ENCODE data around the gene PAOX. TPM values are rescaled to one million over a fixed set of nuclear protein-coding genes. Genes with fewer than 3 reads are reported as not detected.
"Not testable (repeated sequence)": the region's sequence is repeated elsewhere in the genome, so short reads cannot be mapped to it uniquely, and the experiment has no call there.

The PAOX gene
- total RNA-seq, 1 experiment from 2014 or later: 4.1 TPM

- Histone ChIP-seq H3K4me3 (ENCODE audit: insufficient read depth, low read depth, low read length) (no peak overlapping the region), H3K27me3 (ENCODE audit: control insufficient read depth, insufficient read depth, low read length) (no peaks in the 10 kb centered on the region), H3K36me3 (replicated peaks; ENCODE audit: control insufficient read depth, insufficient read depth, low read length) (peaks cover 3% of the 10 kb centered on the region)
- no peak for DNase-seq
Observed at GRCh38 chr10:133412381-133412711, 33.3 kb downstream of the PAOX start.

GRCh38 chr10:133414401-133414800 lies 35.3 kb downstream of the PAOX start:
- not testable (repeated sequence) for H3K27me3 ChIP-seq (ENCODE audit: control insufficient read depth, insufficient read depth, low read length); H3K36me3 ChIP-seq (replicated peaks; ENCODE audit: control insufficient read depth, insufficient read depth, low read length)

GRCh38 chr10:133415752-133416151 lies 36.7 kb downstream of the PAOX start:
- Histone ChIP-seq H3K36me3 (replicated peaks; ENCODE audit: control insufficient read depth, insufficient read depth, low read length) (no peaks in the 10 kb centered on the region; the same call in none of the 2 replicates), H3K27me3 (ENCODE audit: control insufficient read depth, insufficient read depth, low read length) (no peaks in the 10 kb centered on the region), H3K4me3 (ENCODE audit: insufficient read depth, low read depth, low read length) (no peak overlapping the region)
- DNase-seq: peak; percentile 22

More at GRCh38 chr10:133414401-133414800, 35.3 kb downstream of the PAOX start:
- DNase-seq; H3K4me3 ChIP-seq (ENCODE audit: insufficient read depth, low read depth, low read length): not testable (repeated sequence)

- Histone ChIP-seq H3K27me3 (ENCODE audit: control insufficient read depth, insufficient read depth, low read length) (peaks cover 8% of the 10 kb centered on the region), H3K4me3 (ENCODE audit: insufficient read depth, low read depth, low read length) (no peak overlapping the region), H3K36me3 (replicated peaks; ENCODE audit: control insufficient read depth, insufficient read depth, low read length) (no peaks in the 10 kb centered on the region; the same call in none of the 2 replicates)
- DNase-seq: peak; percentile 13
Observed at GRCh38 chr10:133418289-133418993, 39.4 kb downstream of the PAOX start.

GRCh38 chr10:133419211-133419950 lies 40.3 kb downstream of the PAOX start:
- H3K36me3 ChIP-seq (replicated peaks; ENCODE audit: control insufficient read depth, insufficient read depth, low read length): no peaks in the 10 kb centered on the region; the same call in none of the 2 replicates
- H3K4me3 ChIP-seq (ENCODE audit: insufficient read depth, low read depth, low read length): no peak overlapping the region
- peak; percentile 50 for DNase-seq
- H3K27me3 ChIP-seq (ENCODE audit: control insufficient read depth, insufficient read depth, low read length): peaks cover 13% of the 10 kb centered on the region

- peak; percentile 48 for DNase-seq
- Histone ChIP-seq H3K27me3 (ENCODE audit: control insufficient read depth, insufficient read depth, low read length) (peaks cover 13% of the 10 kb centered on the region), H3K36me3 (replicated peaks; ENCODE audit: control insufficient read depth, insufficient read depth, low read length) (no peaks in the 10 kb centered on the region; the same call in none of the 2 replicates), H3K4me3 (ENCODE audit: insufficient read depth, low read depth, low read length) (no peak overlapping the region)
Observed at GRCh38 chr10:133420028-133420427, 41.0 kb downstream of the PAOX start.

GRCh38 chr10:133420579-133420978 lies 41.5 kb downstream of the PAOX start:
- peaks cover 13% of the 10 kb centered on the region for H3K27me3 ChIP-seq (ENCODE audit: control insufficient read depth, insufficient read depth, low read length)
- H3K36me3 ChIP-seq (replicated peaks; ENCODE audit: control insufficient read depth, insufficient read depth, low read length): no peaks in the 10 kb centered on the region; the same call in none of the 2 replicates
- peak; percentile 37 for DNase-seq
- H3K4me3 ChIP-seq (ENCODE audit: insufficient read depth, low read depth, low read length): no peak overlapping the region

- H3K4me3 ChIP-seq (ENCODE audit: insufficient read depth, low read depth, low read length): no peak overlapping the region
- H3K27me3 ChIP-seq (ENCODE audit: control insufficient read depth, insufficient read depth, low read length): peaks cover 13% of the 10 kb centered on the region
- no peak for DNase-seq
- H3K36me3 ChIP-seq (replicated peaks; ENCODE audit: control insufficient read depth, insufficient read depth, low read length): no peaks in the 10 kb centered on the region; the same call in 1 of the 2 replicates
Observed at GRCh38 chr10:133421336-133422222, 42.5 kb downstream of the PAOX start.

GRCh38 chr10:133422223-133422806 lies 43.3 kb downstream of the PAOX start:
- H3K27me3 ChIP-seq (ENCODE audit: control insufficient read depth, insufficient read depth, low read length): peaks cover 13% of the 10 kb centered on the region
- H3K36me3 ChIP-seq (replicated peaks; ENCODE audit: control insufficient read depth, insufficient read depth, low read length): no peaks in the 10 kb centered on the region; the same call in 1 of the 2 replicates
- peak; percentile 62 for DNase-seq
- no peak overlapping the region for H3K4me3 ChIP-seq (ENCODE audit: insufficient read depth, low read depth, low read length)

GRCh38 chr10:133422807-133423771 lies 44.0 kb downstream of the PAOX start:
- DNase-seq: peak; percentile 88
- no peaks in the 10 kb centered on the region; the same call in 1 of the 2 replicates for H3K36me3 ChIP-seq (replicated peaks; ENCODE audit: control insufficient read depth, insufficient read depth, low read length)
- peaks cover 13% of the 10 kb centered on the region for H3K27me3 ChIP-seq (ENCODE audit: control insufficient read depth, insufficient read depth, low read length)
- H3K4me3 ChIP-seq (ENCODE audit: insufficient read depth, low read depth, low read length): peak overlapping the region; percentile 12; the same call in 1 of the 2 replicates

- DNase-seq; H3K36me3 ChIP-seq (replicated peaks; ENCODE audit: control insufficient read depth, insufficient read depth, low read length): not testable (repeated sequence)
- Histone ChIP-seq H3K4me3 (ENCODE audit: insufficient read depth, low read depth, low read length) (peak overlapping the region; percentile 19), H3K27me3 (ENCODE audit: control insufficient read depth, insufficient read depth, low read length) (peaks cover 13% of the 10 kb centered on the region)
Observed at GRCh38 chr10:133424102-133424501, 45.0 kb downstream of the PAOX start.

GRCh38 chr10:133424601-133425000 lies 45.5 kb downstream of the PAOX start, which contains the start of gene SPRN:
Gene SPRN (minus strand): TSS chr10:133424625. CDS start chr10:133423681, 944 bp downstream.
- peaks cover 13% of the 10 kb centered on the region for H3K27me3 ChIP-seq (ENCODE audit: control insufficient read depth, insufficient read depth, low read length)
- not testable (repeated sequence) for H3K36me3 ChIP-seq (replicated peaks; ENCODE audit: control insufficient read depth, insufficient read depth, low read length); DNase-seq
- H3K4me3 ChIP-seq (ENCODE audit: insufficient read depth, low read depth, low read length): peak within 1 kb of the TSS; percentile 19

GRCh38 chr10:133429571-133429970 lies 50.5 kb downstream of the PAOX start:
- H3K36me3 ChIP-seq (replicated peaks; ENCODE audit: control insufficient read depth, insufficient read depth, low read length); H3K27me3 ChIP-seq (ENCODE audit: control insufficient read depth, insufficient read depth, low read length); DNase-seq; H3K4me3 ChIP-seq (ENCODE audit: insufficient read depth, low read depth, low read length): not testable (repeated sequence)

Measured in H7 (cell line).